SK-N-SH treated with all-trans-retinoic acid at 6 μM for 48 hours (cell line): Measurements from ENCODE around the gene PEX11G.
A peak's percentile ranks its signal among the peaks of the same experiment; 100 is the strongest.

Experiments used
- ATAC-seq: fragments of 200-7000 bp; cut with Tn5 transposase; 3 replicates; pipeline ENCODE4 v1.9.1; 2020; ENCODE audit warnings: mild to moderate bottlenecking, moderate library complexity
- ARNTL ChIP-seq: fragments of 450-650 bp; formaldehyde crosslinking; IDR thresholded peaks from 2 replicates; pipeline ENCODE4 v1.5.0; 2020; ENCODE audit warnings: low read depth, mild to moderate bottlenecking, moderate library complexity, borderline replicate concordance
- BACH2 ChIP-seq: fragments of 250-450 bp; sonication (Bioruptor Pico); IDR thresholded peaks from 2 replicates; pipeline ENCODE4 v1.9.0; 2021; ENCODE audit warnings: mild to moderate bottlenecking, borderline replicate concordance
- CREB5 ChIP-seq: fragments of 250-450 bp; sonication (Bioruptor Pico); IDR thresholded peaks from 2 replicates; pipeline ENCODE4 v1.5.1; 2020; ENCODE audit warnings: low read depth, mild to moderate bottlenecking, moderate library complexity
- CSDC2 ChIP-seq: fragments of 250-450 bp; sonication (Bioruptor Pico); IDR thresholded peaks from 2 replicates; pipeline ENCODE4 v1.5.0; 2020; ENCODE audit warnings: mild to moderate bottlenecking, moderate library complexity
- ESRRG ChIP-seq: fragments of 250-450 bp; sonication (Bioruptor Pico); IDR thresholded peaks from 2 replicates; pipeline ENCODE4 v1.6.1; 2021; ENCODE audit warnings: mild to moderate bottlenecking
- GLIS3 ChIP-seq: fragments of 250-450 bp; sonication (Bioruptor Pico); IDR thresholded peaks from 2 replicates; pipeline ENCODE4 v1.5.0; 2020; ENCODE audit warnings: mild to moderate bottlenecking, moderate library complexity
- ISL1 ChIP-seq: fragments of 250-450 bp; sonication (Bioruptor Pico); IDR thresholded peaks from 2 replicates; pipeline ENCODE4 v2.1.2; 2022; ENCODE audit warnings: mild to moderate bottlenecking, moderate library complexity
- OSR1 ChIP-seq: fragments of 250-450 bp; sonication (Bioruptor Pico); IDR thresholded peaks from 2 replicates; pipeline ENCODE4 v1.8.0; 2022; ENCODE audit warnings: moderate library complexity, mild to moderate bottlenecking, inconsistent platforms
- PATZ1 ChIP-seq: fragments of 250-450 bp; sonication (Bioruptor Pico); IDR thresholded peaks from 2 replicates; pipeline ENCODE4 v1.8.0; 2020; ENCODE audit warnings: mild to moderate bottlenecking, moderate library complexity, borderline replicate concordance
- PPARA ChIP-seq: fragments of 250-450 bp; sonication (Bioruptor Pico); IDR thresholded peaks from 2 replicates; pipeline ENCODE4 v1.5.0; 2020; ENCODE audit warnings: mild to moderate bottlenecking, borderline replicate concordance
- RARB ChIP-seq: fragments of 250-450 bp; sonication (Bioruptor Pico); IDR thresholded peaks from 2 replicates; pipeline ENCODE4 v1.8.0; 2021; ENCODE audit warnings: mild to moderate bottlenecking, moderate library complexity
- SNAI2 ChIP-seq: fragments of 250-450 bp; sonication (Bioruptor Pico); IDR thresholded peaks from 2 replicates; pipeline ENCODE4 v1.5.0; 2020; ENCODE audit warnings: mild to moderate bottlenecking, moderate library complexity
- TCF4 ChIP-seq: fragments of 250-450 bp; sonication (Bioruptor Pico); IDR thresholded peaks from 2 replicates; pipeline ENCODE4 v1.8.0; 2021; ENCODE audit warnings: mild to moderate bottlenecking, moderate library complexity, borderline replicate concordance
- TOX ChIP-seq: fragments of 250-450 bp; sonication (Bioruptor Pico); IDR thresholded peaks from 2 replicates; pipeline ENCODE4 v1.8.0; 2021; ENCODE audit warnings: mild to moderate bottlenecking, moderate library complexity, borderline replicate concordance
- TSHZ2 ChIP-seq: fragments of 250-450 bp; sonication (Bioruptor Pico); IDR thresholded peaks from 2 replicates; pipeline ENCODE4 v1.5.0; 2020; ENCODE audit warnings: mild to moderate bottlenecking, moderate library complexity
- ZC3H10 ChIP-seq: fragments of 250-450 bp; sonication (Bioruptor Pico); IDR thresholded peaks from 2 replicates; pipeline ENCODE4 v1.5.1; 2021; ENCODE audit warnings: mild to moderate bottlenecking, moderate library complexity
- ZFP3 ChIP-seq: fragments of 250-450 bp; sonication (Bioruptor Pico); IDR thresholded peaks from 2 replicates; pipeline ENCODE4 v1.5.0; 2020; ENCODE audit warnings: mild to moderate bottlenecking, moderate library complexity
- ZFP30 ChIP-seq: fragments of 450-650 bp; formaldehyde crosslinking; IDR thresholded peaks from 2 replicates; pipeline ENCODE4 v1.5.0; 2022; ENCODE audit warnings: mild to moderate bottlenecking, moderate library complexity
- ZNF565 ChIP-seq: fragments of 450-650 bp; formaldehyde crosslinking; conservative IDR thresholded peaks from 2 replicates; pipeline ENCODE4 v1.5.0; 2020; ENCODE audit warnings: low read depth, mild to moderate bottlenecking, moderate library complexity
- ZNF70 ChIP-seq: fragments of 450-650 bp; formaldehyde crosslinking; IDR thresholded peaks from 2 replicates; pipeline ENCODE4 v1.5.0; 2020; ENCODE audit warnings: mild to moderate bottlenecking, moderate library complexity
- ZNF8 ChIP-seq: fragments of 450-650 bp; formaldehyde crosslinking; IDR thresholded peaks from 2 replicates; pipeline ENCODE4 v1.5.0; 2020; ENCODE audit warnings: mild to moderate bottlenecking, moderate library complexity

The PEX11G gene

GRCh38 chr19:7515110-7515644, 26.3 kb upstream of the PEX11G start:
- TF ChIP-seq ARNTL (CRISPR knock-in tag), result no peak
- TF ChIP-seq ZNF565 (CRISPR knock-in tag), result no peak
- no peak for TF ChIP-seq CSDC2 (CRISPR knock-in tag)
- no peak for TF ChIP-seq ZFP30
- TF ChIP-seq OSR1 (CRISPR knock-in tag), result no peak
- no peak for TF ChIP-seq TCF4
- no peak for TF ChIP-seq ZFP3 (CRISPR knock-in tag)
- TF ChIP-seq ZNF8, result no peak
- no peak for TF ChIP-seq ZNF70
- no peak for TF ChIP-seq RARB (CRISPR knock-in tag)
- no peak for TF ChIP-seq ISL1 (CRISPR knock-in tag)
- no peak for ATAC-seq

GRCh38 chr19:7513809-7514642, 25.2 kb upstream of the PEX11G start:
- no peak for TF ChIP-seq ESRRG
- TF ChIP-seq BACH2 (CRISPR knock-in tag), result no peak
- TF ChIP-seq TSHZ2, result no peak
- TF ChIP-seq GLIS3 (CRISPR knock-in tag), result no peak
- no peak for TF ChIP-seq ISL1 (CRISPR knock-in tag)
- TF ChIP-seq RARB (CRISPR knock-in tag), result no peak
- no peak for TF ChIP-seq PATZ1 (CRISPR knock-in tag)
- TF ChIP-seq ZC3H10 (CRISPR knock-in tag), result no peak
- TF ChIP-seq ZNF8, result no peak
- peak; percentile 92 for TF ChIP-seq ZNF70
- no peak for TF ChIP-seq CSDC2 (CRISPR knock-in tag)
- no peak for TF ChIP-seq PPARA
- peak; percentile 82; the same call in 1 of the 2 replicates for TF ChIP-seq TCF4
- ATAC-seq, result no peak

GRCh38 chr19:7512400-7512851, 23.6 kb upstream of the PEX11G start:
- ATAC-seq, result no peak
- TF ChIP-seq ESRRG (no peak), ZC3H10 (CRISPR knock-in tag) (no peak)

GRCh38 chr19:7509625-7510024, 20.8 kb upstream of the PEX11G start:
- no peak for ATAC-seq
- TF ChIP-seq ZNF8 (no peak), TOX (no peak), SNAI2 (no peak), TSHZ2 (no peak), BACH2 (CRISPR knock-in tag) (no peak), ZC3H10 (CRISPR knock-in tag) (no peak), RARB (CRISPR knock-in tag) (no peak), CREB5 (CRISPR knock-in tag) (no peak)
- TF ChIP-seq, all 23 proteins: peak for 0
